SK-N-SH treated with all-trans-retinoic acid at 6 μM for 48 hours (cell line): Measurements from ENCODE around the gene IFT57.

Source experiments
- ATAC-seq: fragments of 200-7000 bp; cut with Tn5 transposase; 3 replicates; pipeline ENCODE4 v1.9.1; 2020; ENCODE audit warnings: mild to moderate bottlenecking, moderate library complexity
- ESRRG ChIP-seq: fragments of 250-450 bp; sonication (Bioruptor Pico); IDR thresholded peaks from 2 replicates; pipeline ENCODE4 v1.6.1; 2021; ENCODE audit warnings: mild to moderate bottlenecking
- GLIS3 ChIP-seq: fragments of 250-450 bp; sonication (Bioruptor Pico); IDR thresholded peaks from 2 replicates; pipeline ENCODE4 v1.5.0; 2020; ENCODE audit warnings: mild to moderate bottlenecking, moderate library complexity
- OSR1 ChIP-seq: fragments of 250-450 bp; sonication (Bioruptor Pico); IDR thresholded peaks from 2 replicates; pipeline ENCODE4 v1.8.0; 2022; ENCODE audit warnings: moderate library complexity, mild to moderate bottlenecking, inconsistent platforms
- PPARA ChIP-seq: fragments of 250-450 bp; sonication (Bioruptor Pico); IDR thresholded peaks from 2 replicates; pipeline ENCODE4 v1.5.0; 2020; ENCODE audit warnings: mild to moderate bottlenecking, borderline replicate concordance
- RARB ChIP-seq: fragments of 250-450 bp; sonication (Bioruptor Pico); IDR thresholded peaks from 2 replicates; pipeline ENCODE4 v1.8.0; 2021; ENCODE audit warnings: mild to moderate bottlenecking, moderate library complexity
- SNAI2 ChIP-seq: fragments of 250-450 bp; sonication (Bioruptor Pico); IDR thresholded peaks from 2 replicates; pipeline ENCODE4 v1.5.0; 2020; ENCODE audit warnings: mild to moderate bottlenecking, moderate library complexity
- TCF4 ChIP-seq: fragments of 250-450 bp; sonication (Bioruptor Pico); IDR thresholded peaks from 2 replicates; pipeline ENCODE4 v1.8.0; 2021; ENCODE audit warnings: mild to moderate bottlenecking, moderate library complexity, borderline replicate concordance
- TOX ChIP-seq: fragments of 250-450 bp; sonication (Bioruptor Pico); IDR thresholded peaks from 2 replicates; pipeline ENCODE4 v1.8.0; 2021; ENCODE audit warnings: mild to moderate bottlenecking, moderate library complexity, borderline replicate concordance
- ZC3H10 ChIP-seq: fragments of 250-450 bp; sonication (Bioruptor Pico); IDR thresholded peaks from 2 replicates; pipeline ENCODE4 v1.5.1; 2021; ENCODE audit warnings: mild to moderate bottlenecking, moderate library complexity
- ZFP3 ChIP-seq: fragments of 250-450 bp; sonication (Bioruptor Pico); IDR thresholded peaks from 2 replicates; pipeline ENCODE4 v1.5.0; 2020; ENCODE audit warnings: mild to moderate bottlenecking, moderate library complexity
- ZFP30 ChIP-seq: fragments of 450-650 bp; formaldehyde crosslinking; IDR thresholded peaks from 2 replicates; pipeline ENCODE4 v1.5.0; 2022; ENCODE audit warnings: mild to moderate bottlenecking, moderate library complexity
- ZNF565 ChIP-seq: fragments of 450-650 bp; formaldehyde crosslinking; conservative IDR thresholded peaks from 2 replicates; pipeline ENCODE4 v1.5.0; 2020; ENCODE audit warnings: low read depth, mild to moderate bottlenecking, moderate library complexity
- ZNF70 ChIP-seq: fragments of 450-650 bp; formaldehyde crosslinking; IDR thresholded peaks from 2 replicates; pipeline ENCODE4 v1.5.0; 2020; ENCODE audit warnings: mild to moderate bottlenecking, moderate library complexity
- ZNF8 ChIP-seq: fragments of 450-650 bp; formaldehyde crosslinking; IDR thresholded peaks from 2 replicates; pipeline ENCODE4 v1.5.0; 2020; ENCODE audit warnings: mild to moderate bottlenecking, moderate library complexity
- TF ChIP-seq, protein P1 (sequence below): fragments of 250-450 bp; sonication (Bioruptor Pico); IDR thresholded peaks from 2 replicates; pipeline ENCODE4 v1.5.1; 2021; ENCODE audit warnings: mild to moderate bottlenecking, moderate library complexity
- TF ChIP-seq, protein P2 (sequence below): fragments of 250-450 bp; sonication (Bioruptor Pico); IDR thresholded peaks from 2 replicates; pipeline ENCODE4 v1.5.0; 2020; ENCODE audit warnings: mild to moderate bottlenecking, moderate library complexity
- TF ChIP-seq, protein P3 (sequence below): fragments of 250-450 bp; sonication (Bioruptor Pico); IDR thresholded peaks from 2 replicates; pipeline ENCODE4 v1.8.0; 2020; ENCODE audit warnings: mild to moderate bottlenecking, moderate library complexity, borderline replicate concordance

The IFT57 gene

DNA sequence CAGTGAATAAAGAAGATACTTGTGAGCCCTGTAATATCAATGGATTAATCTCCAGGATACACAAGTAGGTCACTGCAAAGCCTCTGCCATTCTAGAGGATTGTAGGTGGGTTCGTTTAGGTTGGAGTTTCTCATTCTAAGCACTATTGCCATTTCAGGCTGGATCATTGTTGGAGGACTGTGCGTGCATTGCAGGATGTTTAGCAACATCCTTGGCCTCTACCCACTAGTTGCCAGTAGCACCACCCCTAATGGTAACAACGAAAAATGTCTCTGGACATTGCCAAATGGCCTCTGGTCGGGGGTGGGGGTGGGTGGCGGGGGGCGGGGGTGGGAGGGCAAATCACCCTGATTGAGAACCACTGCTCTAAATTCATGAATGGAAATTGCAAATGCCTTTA lies 4.9 kb upstream of the IFT57 start (continued):
- TF ChIP-seq, protein P1, sequence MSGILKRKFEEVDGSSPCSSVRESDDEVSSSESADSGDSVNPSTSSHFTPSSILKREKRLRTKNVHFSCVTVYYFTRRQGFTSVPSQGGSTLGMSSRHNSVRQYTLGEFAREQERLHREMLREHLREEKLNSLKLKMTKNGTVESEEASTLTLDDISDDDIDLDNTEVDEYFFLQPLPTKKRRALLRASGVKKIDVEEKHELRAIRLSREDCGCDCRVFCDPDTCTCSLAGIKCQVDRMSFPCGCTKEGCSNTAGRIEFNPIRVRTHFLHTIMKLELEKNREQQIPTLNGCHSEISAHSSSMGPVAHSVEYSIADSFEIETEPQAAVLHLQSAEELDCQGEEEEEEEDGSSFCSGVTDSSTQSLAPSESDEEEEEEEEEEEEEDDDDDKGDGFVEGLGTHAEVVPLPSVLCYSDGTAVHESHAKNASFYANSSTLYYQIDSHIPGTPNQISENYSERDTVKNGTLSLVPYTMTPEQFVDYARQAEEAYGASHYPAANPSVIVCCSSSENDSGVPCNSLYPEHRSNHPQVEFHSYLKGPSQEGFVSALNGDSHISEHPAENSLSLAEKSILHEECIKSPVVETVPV (CRISPR knock-in tag): no peak
- TF ChIP-seq RARB (CRISPR knock-in tag): no peak

DNA sequence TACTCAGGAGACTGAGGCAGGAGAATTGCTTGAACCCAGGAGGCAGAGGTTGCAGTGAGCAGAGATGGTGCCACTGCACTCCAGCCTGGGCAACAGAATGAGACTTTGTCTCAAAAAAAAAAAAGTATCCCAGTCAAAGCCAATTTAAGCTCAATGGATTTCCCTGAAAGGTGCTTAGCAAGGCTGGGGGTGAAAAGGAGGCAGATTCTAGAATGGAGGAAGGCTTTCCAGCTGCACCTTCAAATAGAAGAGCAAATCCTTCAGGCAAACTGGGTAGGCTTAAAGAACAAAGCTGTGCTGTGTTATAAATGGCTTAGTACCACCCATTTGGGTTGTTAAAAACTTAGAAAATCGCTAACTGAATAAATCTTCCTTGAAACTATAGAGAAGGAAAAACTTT lies 3.0 kb upstream of the IFT57 start:
- no peak for ATAC-seq
- TF ChIP-seq, protein P1 (CRISPR knock-in tag): no peak
- TF ChIP-seq ZFP3 (no peak), SNAI2 (CRISPR knock-in tag) (no peak), GLIS3 (CRISPR knock-in tag) (no peak), ZNF70 (CRISPR knock-in tag) (no peak), TCF4 (CRISPR knock-in tag) (no peak), ESRRG (no peak), ZC3H10 (no peak), OSR1 (CRISPR knock-in tag) (no peak), PPARA (no peak), ZNF8 (no peak)
- TF ChIP-seq, protein P2, sequence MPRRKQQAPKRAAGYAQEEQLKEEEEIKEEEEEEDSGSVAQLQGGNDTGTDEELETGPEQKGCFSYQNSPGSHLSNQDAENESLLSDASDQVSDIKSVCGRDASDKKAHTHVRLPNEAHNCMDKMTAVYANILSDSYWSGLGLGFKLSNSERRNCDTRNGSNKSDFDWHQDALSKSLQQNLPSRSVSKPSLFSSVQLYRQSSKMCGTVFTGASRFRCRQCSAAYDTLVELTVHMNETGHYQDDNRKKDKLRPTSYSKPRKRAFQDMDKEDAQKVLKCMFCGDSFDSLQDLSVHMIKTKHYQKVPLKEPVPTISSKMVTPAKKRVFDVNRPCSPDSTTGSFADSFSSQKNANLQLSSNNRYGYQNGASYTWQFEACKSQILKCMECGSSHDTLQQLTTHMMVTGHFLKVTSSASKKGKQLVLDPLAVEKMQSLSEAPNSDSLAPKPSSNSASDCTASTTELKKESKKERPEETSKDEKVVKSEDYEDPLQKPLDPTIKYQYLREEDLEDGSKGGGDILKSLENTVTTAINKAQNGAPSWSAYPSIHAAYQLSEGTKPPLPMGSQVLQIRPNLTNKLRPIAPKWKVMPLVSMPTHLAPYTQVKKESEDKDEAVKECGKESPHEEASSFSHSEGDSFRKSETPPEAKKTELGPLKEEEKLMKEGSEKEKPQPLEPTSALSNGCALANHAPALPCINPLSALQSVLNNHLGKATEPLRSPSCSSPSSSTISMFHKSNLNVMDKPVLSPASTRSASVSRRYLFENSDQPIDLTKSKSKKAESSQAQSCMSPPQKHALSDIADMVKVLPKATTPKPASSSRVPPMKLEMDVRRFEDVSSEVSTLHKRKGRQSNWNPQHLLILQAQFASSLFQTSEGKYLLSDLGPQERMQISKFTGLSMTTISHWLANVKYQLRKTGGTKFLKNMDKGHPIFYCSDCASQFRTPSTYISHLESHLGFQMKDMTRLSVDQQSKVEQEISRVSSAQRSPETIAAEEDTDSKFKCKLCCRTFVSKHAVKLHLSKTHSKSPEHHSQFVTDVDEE (CRISPR knock-in tag): no peak
- TF ChIP-seq, protein P3, sequence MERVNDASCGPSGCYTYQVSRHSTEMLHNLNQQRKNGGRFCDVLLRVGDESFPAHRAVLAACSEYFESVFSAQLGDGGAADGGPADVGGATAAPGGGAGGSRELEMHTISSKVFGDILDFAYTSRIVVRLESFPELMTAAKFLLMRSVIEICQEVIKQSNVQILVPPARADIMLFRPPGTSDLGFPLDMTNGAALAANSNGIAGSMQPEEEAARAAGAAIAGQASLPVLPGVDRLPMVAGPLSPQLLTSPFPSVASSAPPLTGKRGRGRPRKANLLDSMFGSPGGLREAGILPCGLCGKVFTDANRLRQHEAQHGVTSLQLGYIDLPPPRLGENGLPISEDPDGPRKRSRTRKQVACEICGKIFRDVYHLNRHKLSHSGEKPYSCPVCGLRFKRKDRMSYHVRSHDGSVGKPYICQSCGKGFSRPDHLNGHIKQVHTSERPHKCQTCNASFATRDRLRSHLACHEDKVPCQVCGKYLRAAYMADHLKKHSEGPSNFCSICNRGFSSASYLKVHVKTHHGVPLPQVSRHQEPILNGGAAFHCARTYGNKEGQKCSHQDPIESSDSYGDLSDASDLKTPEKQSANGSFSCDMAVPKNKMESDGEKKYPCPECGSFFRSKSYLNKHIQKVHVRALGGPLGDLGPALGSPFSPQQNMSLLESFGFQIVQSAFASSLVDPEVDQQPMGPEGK: no peak

DNA sequence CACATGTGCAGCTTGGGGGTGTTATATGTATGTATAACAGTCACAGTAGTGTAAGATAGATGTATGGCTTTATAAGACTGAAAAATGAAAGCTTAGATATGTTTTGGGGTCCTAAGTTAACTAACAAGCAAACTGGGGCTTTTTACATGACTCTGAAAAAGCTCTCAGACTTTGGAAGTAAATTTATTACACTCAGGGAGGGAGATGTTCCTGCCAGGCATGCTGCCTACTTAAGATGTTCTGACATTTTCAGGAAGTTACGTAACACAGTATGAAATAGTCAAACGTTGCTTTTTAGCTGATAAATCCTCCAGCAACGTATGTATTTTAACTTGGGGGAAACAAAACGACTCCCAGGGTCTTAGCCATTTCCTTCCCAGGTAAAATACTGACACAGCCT lies 1.7 kb upstream of the IFT57 start:
- ATAC-seq: no peak
- no peak for TF ChIP-seq TOX
- TF ChIP-seq ZFP30 (CRISPR knock-in tag): no peak
- no peak for TF ChIP-seq ZNF70 (CRISPR knock-in tag)
- TF ChIP-seq, protein P2 (CRISPR knock-in tag): no peak
- no peak for TF ChIP-seq ZNF8
- no peak for TF ChIP-seq ZNF565
- no peak for TF ChIP-seq SNAI2 (CRISPR knock-in tag)
- TF ChIP-seq, protein P3: no peak
- TF ChIP-seq ESRRG: no peak
- no peak for TF ChIP-seq GLIS3 (CRISPR knock-in tag)
- no peak for TF ChIP-seq ZC3H10
